ENCODE data around the gene NPHS1. TPM values are rescaled to one million over a fixed set of nuclear protein-coding genes. Genes with fewer than 3 reads are reported as not detected.

Gene NPHS1
- total and polyA plus RNA-seq, 7 donors: under 0.01 to 0.35 TPM; not detected in 5

- peak; percentile 79 for DNase-seq
- no peaks in the 10 kb centered on the region for H3K36me3 ChIP-seq
- intact Hi-C loops (cut with DNase I): no loop called here
- WGBS, 2 donors: 0 to 1% methylated on average over 60 of the region's 60 CpGs
- TF ChIP-seq POLR2AphosphoS5 (IDR thresholded peaks at IDR 0.05): no peak
- no peak for TF ChIP-seq POLR2A (IDR thresholded peaks at IDR 0.05)
- TF ChIP-seq, protein P1, sequence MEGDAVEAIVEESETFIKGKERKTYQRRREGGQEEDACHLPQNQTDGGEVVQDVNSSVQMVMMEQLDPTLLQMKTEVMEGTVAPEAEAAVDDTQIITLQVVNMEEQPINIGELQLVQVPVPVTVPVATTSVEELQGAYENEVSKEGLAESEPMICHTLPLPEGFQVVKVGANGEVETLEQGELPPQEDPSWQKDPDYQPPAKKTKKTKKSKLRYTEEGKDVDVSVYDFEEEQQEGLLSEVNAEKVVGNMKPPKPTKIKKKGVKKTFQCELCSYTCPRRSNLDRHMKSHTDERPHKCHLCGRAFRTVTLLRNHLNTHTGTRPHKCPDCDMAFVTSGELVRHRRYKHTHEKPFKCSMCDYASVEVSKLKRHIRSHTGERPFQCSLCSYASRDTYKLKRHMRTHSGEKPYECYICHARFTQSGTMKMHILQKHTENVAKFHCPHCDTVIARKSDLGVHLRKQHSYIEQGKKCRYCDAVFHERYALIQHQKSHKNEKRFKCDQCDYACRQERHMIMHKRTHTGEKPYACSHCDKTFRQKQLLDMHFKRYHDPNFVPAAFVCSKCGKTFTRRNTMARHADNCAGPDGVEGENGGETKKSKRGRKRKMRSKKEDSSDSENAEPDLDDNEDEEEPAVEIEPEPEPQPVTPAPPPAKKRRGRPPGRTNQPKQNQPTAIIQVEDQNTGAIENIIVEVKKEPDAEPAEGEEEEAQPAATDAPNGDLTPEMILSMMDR (IDR thresholded peaks at IDR 0.05): no peak
- no peak for TF ChIP-seq EP300 (IDR thresholded peaks at IDR 0.05)
- H3K4me3 ChIP-seq: peak within 1 kb of the TSS; percentile 8 to 56 (median 48)
- H3K27me3 ChIP-seq: peaks cover 0 to 62% (median 28%) of the 10 kb centered on the region in 3 donors
- H3K9me3 ChIP-seq: no peaks in the 10 kb centered on the region
- H3K4me1 ChIP-seq: peaks cover 0 to 28% (median 22%) of the 10 kb centered on the region in 4 donors
- H3K27ac ChIP-seq: no peak within 1 kb of the TSS
These were observed 16.0 kb upstream of the NPHS1 start, which contains the start of gene APLP1 for GRCh38 chr19:35868172-35868822. TSS of gene APLP1 (plus strand) at chr19:35868574. CDS start at chr19:35868637, 63 bp downstream.

DNA sequence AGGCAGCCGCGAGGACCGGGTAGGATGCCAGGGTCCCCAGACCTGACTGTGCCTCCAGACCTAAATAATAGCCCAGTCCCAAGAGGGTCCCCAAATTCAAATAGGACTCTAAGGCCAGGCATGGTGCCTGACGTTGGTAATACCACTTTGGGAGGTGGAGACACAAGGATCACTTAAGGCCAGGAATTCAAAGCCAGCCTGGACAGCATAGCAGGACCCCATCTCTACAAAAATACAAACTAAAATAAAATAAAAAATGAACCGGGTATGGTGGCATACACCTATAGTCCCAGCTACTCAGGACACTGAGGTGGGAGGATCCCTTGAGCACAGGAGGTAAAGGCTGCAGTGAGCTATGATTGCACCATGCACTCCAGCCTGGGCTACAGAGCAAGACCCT, 10.7 kb upstream of the NPHS1 start:
- no peak for TF ChIP-seq POLR2A (IDR thresholded peaks at IDR 0.05)
- TF ChIP-seq, protein P1 (IDR thresholded peaks at IDR 0.05): no peak
- TF ChIP-seq POLR2AphosphoS5 (IDR thresholded peaks at IDR 0.05): no peak
- no peak for TF ChIP-seq EP300 (IDR thresholded peaks at IDR 0.05)
- peaks cover 11 to 63% (median 26%) of the 10 kb centered on the region in 3 donors for H3K27me3 ChIP-seq

DNA sequence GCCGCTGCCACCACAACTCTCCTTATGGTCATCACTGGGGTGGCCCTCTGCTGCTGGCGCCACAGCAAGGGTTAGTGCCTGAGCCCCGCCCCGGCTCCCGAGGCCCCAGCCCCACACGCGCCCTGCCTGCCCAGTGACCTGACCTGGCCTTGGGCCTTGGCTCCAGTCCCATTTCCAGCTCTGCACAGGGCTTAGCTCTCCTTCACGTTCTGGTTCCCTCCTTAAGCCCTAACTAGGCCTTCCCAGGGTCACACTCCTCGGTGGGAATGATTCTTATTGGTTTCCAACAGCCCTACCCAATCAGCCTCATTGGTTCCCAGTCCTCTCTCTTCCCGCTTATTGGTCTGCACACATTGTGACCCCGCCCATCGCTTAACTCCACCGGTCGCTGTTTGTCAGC, 10.2 kb upstream of the NPHS1 start:
- TF ChIP-seq POLR2AphosphoS5 (IDR thresholded peaks at IDR 0.05): no peak
- TF ChIP-seq POLR2A (IDR thresholded peaks at IDR 0.05): no peak
- TF ChIP-seq, protein P1 (IDR thresholded peaks at IDR 0.05): no peak
- TF ChIP-seq EP300 (IDR thresholded peaks at IDR 0.05): no peak
- intact Hi-C loops (cut with DNase I): no loop called here
- no peaks in the 10 kb centered on the region for H3K4me1 ChIP-seq
- WGBS, 2 donors: 66 to 83% methylated on average over 14 of the region's 14 CpGs
- no peak for DNase-seq
- no peak overlapping the region for H3K27ac ChIP-seq
- H3K9me3 ChIP-seq: no peaks in the 10 kb centered on the region
- no peak overlapping the region for H3K4me3 ChIP-seq
- H3K27me3 ChIP-seq: peaks cover 11 to 66% (median 31%) of the 10 kb centered on the region in 3 donors
- no peaks in the 10 kb centered on the region for H3K36me3 ChIP-seq

More for the DNA sequence above, 10.7 kb upstream of the NPHS1 start:
- H3K9me3 ChIP-seq: no peaks in the 10 kb centered on the region
- H3K4me1 ChIP-seq: peaks cover 0 to 2% (median under 1%) of the 10 kb centered on the region in 4 donors
- intact Hi-C loops (cut with DNase I): no loop called here
- H3K27ac ChIP-seq: no peak overlapping the region
- H3K4me3 ChIP-seq: no peak overlapping the region
- WGBS, 2 donors: 81 to 89% methylated on average over 5 of the region's 5 CpGs
- DNase-seq: no peak
- no peaks in the 10 kb centered on the region for H3K36me3 ChIP-seq

DNA sequence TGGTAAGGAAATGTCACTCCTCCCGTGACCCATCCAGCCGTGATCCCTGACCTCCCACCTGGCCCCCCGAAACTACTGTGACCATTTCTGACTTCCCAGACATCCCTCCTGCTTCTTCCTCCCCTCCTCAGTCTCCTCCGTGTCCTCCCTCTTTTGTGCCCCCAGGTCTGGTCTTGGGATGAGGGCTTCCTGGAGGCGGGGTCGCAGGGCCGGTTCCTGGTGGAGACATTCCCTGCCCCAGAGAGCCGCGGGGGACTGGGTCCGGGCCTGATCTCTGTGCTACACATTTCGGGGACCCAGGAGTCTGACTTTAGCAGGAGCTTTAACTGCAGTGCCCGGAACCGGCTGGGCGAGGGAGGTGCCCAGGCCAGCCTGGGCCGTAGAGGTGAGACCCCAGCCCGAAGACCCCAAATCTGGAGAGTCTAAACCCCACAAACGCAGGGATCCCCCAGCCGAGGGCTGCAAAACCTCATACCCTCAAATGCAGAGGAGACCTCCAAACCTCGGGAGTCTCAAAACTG, 9.4 kb upstream of the NPHS1 start:
- intact Hi-C loops (cut with DNase I): no loop called here
- Histone ChIP-seq H3K9me3 (no peaks in the 10 kb centered on the region), H3K4me1 (peaks cover 0 to 7% (median 6%) of the 10 kb centered on the region in 4 donors), H3K27me3 (peaks cover 11 to 75% (median 39%) of the 10 kb centered on the region in 3 donors), H3K27ac (no peak overlapping the region), H3K36me3 (no peaks in the 10 kb centered on the region), H3K4me3 (no peak overlapping the region)
- 45 to 52% methylated on average over 19 of the region's 19 CpGs for WGBS, 2 donors
- TF ChIP-seq EP300 (IDR thresholded peaks at IDR 0.05): no peak
- TF ChIP-seq POLR2A (IDR thresholded peaks at IDR 0.05): no peak
- no peak for TF ChIP-seq POLR2AphosphoS5 (IDR thresholded peaks at IDR 0.05)
- TF ChIP-seq, protein P1 (IDR thresholded peaks at IDR 0.05): no peak
- DNase-seq: no peak

All from sigmoid colon (tissue), 7 donors.